Urothelium cell line (cell line): Measurements from ENCODE around the gene SMIM24.
"Not testable (repeated sequence)": the region's sequence is repeated elsewhere in the genome, so short reads cannot be mapped to it uniquely, and the experiment has no call there.

Source experiments
- DNase-seq: peaks from one replicate; pipeline ENCODE4 v3.0.0; 2011; ENCODE audit warnings: low spot score, mixed read lengths
- FAIRE-seq: peaks from 2 replicates; lab custom pipeline; 2011; peaks lifted over from hg19 to GRCh38; lab: Jason Lieb, UNC

Gene SMIM24

DNA sequence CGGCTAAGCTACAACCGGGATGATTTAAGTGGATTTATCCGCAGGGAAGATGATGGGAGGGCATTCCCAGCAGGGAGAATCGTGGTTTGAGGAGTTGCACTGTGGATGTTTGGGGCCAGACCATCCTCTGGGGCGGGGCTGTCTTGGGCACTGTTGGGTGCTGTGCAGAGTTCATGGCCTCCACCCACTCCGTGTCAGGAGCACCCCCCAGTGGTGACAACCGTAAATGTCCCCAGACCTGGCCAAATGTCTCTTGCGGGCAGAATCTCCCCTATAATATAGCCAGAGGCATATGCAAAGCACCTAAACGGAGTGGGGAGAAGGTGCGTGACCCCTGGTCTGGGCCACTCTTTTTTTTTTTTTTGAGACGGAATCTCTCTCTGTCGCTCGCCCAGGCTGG is 40.2 kb downstream of the SMIM24 start:
- DNase-seq (no peak), FAIRE-seq (no peak)

DNA sequence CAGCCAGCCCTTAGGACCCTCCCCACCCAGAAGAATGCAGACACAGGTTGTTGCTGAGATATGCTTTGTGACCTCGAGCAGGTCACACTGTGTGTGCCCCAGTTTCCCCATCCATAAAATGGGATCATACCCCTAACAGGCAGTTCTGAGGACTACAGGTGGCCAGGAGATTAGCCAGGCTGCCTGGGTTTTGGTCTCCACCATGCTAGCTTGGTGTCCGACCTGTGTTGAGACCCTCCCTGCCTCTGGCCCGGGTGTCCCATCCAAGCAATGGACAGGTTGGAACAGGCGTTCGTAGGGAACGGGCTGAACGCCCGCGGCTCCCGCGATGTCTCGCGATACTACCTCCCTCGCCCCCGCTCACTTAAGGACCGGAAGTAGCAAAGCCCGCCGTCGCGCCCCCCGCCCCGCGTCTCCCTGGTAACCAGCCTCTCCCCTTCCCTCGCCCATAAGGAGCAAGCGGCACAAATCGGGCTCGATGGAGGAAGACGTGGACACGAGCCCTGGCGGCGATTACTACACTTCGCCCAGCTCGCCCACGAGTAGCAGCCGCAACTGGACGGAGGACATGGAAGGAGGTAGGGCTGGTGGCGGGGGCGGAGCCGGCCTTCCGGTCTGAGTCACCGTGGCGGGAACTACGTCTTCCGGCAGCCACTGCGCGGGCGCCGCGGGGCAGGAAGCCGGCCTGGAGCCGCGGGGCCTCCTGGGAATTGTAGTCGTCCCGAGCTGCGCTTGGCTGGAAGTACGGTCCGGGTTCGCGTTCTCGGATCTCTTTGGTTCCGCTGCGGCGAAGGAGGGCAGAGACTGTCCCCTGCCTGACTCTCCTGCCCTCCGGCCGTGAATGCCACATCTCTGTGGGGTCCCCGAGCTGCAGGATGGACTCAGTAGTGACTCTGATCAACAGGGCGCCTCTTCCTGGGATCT is 45.4 kb downstream of the SMIM24 start:
- FAIRE-seq (no peak), DNase-seq (no peak)

DNA sequence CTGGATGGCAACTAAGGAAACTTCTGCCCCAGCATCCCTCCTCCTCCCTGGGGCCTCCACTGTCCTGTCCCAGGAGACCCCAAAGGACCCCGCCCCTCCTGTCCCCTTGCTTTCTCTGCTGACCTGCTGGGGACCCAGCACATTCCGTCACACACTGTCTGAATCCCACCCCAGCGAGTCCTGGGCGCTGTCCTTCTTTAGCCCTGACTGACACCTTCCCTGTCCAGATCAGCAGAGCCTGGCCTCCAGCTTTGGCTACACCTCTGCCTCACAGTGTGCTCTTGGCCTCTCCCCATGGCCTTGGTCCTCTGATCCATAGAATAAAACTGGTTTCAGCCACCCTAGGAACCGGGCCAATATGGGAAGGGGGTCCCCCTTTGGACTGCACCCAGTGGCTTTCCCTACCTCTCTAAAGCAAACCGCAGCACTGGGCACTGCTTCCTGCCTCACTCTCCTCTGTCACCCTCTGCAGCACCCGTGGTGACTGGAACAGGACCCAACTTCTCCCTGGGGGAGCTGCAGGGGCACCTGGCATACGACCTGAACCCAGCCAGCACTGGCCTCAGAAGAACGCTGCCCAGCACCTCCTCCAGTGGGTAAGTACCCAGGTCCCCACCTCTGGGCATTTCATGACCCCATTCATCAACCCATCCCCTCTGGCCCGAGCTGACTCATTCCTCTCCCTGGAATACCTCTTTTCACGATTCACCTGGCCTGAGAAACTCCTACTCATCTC is 46.4 kb downstream of the SMIM24 start:
- DNase-seq, result no peak
- no peak for FAIRE-seq

DNA sequence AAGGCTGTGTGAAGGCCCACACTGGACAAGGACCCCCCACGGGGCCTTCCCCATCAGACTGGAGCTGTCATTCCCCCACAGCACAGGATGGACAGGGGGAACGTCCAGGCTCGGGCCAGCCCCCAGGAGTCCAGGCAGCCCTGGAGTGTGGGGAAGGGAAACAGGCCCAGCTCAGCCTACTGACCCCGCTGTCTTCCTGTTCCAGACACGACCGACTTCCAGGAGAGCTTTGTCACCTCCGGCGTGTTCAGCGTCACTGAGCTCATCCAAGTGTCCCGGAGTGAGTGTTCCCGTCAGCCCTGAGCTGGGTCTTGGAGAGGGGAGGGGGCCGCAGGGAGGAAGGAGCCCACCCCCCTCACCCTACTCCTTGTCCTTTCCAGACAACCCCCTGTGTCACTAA is 47.0 kb downstream of the SMIM24 start:
- FAIRE-seq (no peak), DNase-seq (no peak)

DNA sequence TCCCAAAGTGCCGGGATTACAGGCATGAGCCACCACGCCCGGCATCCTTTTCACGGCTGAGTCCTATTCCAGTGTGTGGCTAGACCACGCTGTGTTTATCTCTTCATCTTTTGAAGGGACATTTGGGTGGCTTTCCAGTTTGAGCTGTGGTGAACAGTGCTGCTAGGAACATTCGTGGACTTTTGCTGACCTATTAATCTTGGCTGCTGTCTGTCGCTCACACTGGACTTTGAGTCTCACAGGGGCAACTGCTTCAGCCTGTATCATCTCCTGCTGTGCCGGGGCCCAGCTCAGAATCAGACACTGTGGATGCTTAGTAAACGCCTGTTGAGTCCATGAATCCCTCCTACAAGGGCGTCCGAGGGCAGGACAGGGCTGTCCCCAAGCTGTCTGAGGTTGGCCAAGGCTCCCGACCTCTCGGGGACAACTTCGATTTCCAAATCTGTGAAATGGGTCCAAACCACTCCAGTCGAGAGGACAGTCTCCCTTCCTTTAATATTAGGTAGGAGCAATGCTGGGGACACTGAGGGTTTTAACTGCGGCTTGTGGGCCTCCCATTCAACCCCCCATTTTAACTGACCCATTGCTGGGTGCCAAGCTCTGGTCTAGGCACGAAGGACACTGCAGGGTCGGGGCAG is 48.4 kb downstream of the SMIM24 start:
- DNase-seq, result no peak
- FAIRE-seq, result no peak

DNA sequence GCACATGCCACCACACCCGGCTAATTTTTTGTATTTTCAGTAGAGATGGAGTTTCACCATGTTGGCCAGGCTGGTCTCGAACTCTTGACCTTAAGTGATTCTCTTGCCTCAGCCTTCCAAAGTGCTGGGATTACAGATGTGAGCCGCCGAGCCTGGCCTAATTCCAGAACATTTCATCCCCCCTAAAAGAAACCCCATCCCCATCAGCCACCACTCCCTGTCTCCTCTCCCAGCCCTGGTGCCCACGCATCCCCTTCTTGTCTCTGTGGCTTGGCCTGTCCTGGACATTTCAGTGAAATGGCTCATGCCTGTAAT is 50.0 kb downstream of the SMIM24 start:
- DNase-seq, FAIRE-seq: not testable (repeated sequence)

DNA sequence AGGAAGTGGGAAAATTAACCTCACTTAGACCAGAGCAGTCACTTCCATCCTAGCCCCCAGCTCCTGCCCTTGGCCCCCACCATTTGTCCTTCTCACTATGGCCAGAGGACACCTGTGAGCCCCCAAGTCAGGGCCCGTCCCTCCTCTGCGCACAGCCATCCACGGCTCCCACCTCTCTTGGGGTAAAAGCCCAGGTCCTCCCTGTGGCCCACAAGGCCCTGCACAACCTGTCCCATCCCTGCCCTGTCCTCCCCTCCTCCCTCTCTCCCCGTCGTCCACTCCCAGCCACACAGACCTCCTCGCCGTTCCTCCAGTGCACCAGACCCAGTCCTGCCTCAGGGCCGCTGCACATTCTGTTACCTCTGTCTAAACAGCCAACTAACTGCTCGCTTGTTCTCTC is 53.9 kb downstream of the SMIM24 start:
- FAIRE-seq (no peak), DNase-seq (no peak)
